Ovary (tissue), 9 donors: ENCODE data around the gene NKAIN2. TPM values are rescaled to one million over a fixed set of nuclear protein-coding genes. Genes with fewer than 3 reads are reported as not detected.

Experiments used
- DNase-seq, 5 donors: peaks; one replicate each; pipeline ENCODE4 v3.0.0-alpha.2; 2019 to 2020
- H3K27ac ChIP-seq, 2 donors: fragments of 200-600 bp; one replicate each; pipeline versions ENCODE4 v1.5.1 to v1.8.0; 2019 to 2022
- H3K27me3 ChIP-seq: fragments of 200-600 bp; one replicate; pipeline ENCODE4 v1.8.0; 2022
- H3K36me3 ChIP-seq: fragments of 200-600 bp; sonication (generic); one replicate; pipeline ENCODE4 v1.5.1; 2019
- H3K4me1 ChIP-seq: one replicate; pipeline ENCODE4 v1.8.1; 2013; ENCODE audit warnings: mild to moderate bottlenecking, moderate library complexity; ENCODE audit not compliant: insufficient read depth
- H3K4me3 ChIP-seq: fragments of 200-600 bp; sonication (generic); one replicate; pipeline ENCODE4 v1.5.1; 2017
- H3K9me3 ChIP-seq, 2 donors: fragments of 200-600 bp in 1 of 2; sonication (generic) in 1 of 2; one replicate each; pipeline versions ENCODE4 v1.5.1 to v1.8.1; 2013 to 2019; ENCODE audit warnings: mild to moderate bottlenecking in 1 of 2, moderate library complexity in 1 of 2
- CTCF ChIP-seq, 3 donors: fragments of 450-650 bp in 2 of 3; fragments of 200-600 bp in 1 of 3; IDR thresholded peaks; one replicate each; pipeline versions ENCODE4 v1.5.1 to v1.8.0; 2016 to 2022; ENCODE audit warnings: antibody characterized with exemption in 3 of 3, mild to moderate bottlenecking in 1 of 3
- EP300 ChIP-seq: sonication (generic); formaldehyde crosslinking; IDR thresholded peaks from one replicate; pipeline ENCODE4 v1.6.1; 2017; ENCODE audit warnings: antibody characterized with exemption
- POLR2A ChIP-seq: fragments of 450-650 bp; IDR thresholded peaks from one replicate; pipeline ENCODE4 v1.6.1; 2017; ENCODE audit warnings: antibody characterized with exemption, mild to moderate bottlenecking, moderate library complexity
- WGBS, 3 donors: extraction: QIAGEN DNeasy Blood & Tissue Kit in 1 of 3; methylation state at CpG; one replicate each; pipeline versions ENCODE4 v1.1.5 to v1.1.7; 2013 to 2017; 5-methylcytosine and 5-hydroxymethylcytosine counted together
- intact Hi-C, 4 donors: fragments of 100-400 bp; cut with DNase I; formaldehyde crosslinking; loops; one replicate each; pipeline versions ENCODE4 v1.11.0 to v1.15.1; 2022 to 2023
- polyA plus RNA-seq, 2 donors: library from polyadenylated mRNA; stranded (reverse); fragments of 200-250 nt in 1 of 2; fragments of 350-450 nt in 1 of 2; fragmentation: Illumina TruSeq in 1 of 2; extraction: RNeasy Lipid Tissue Mini Kit (QIAGEN cat#74804) in 1 of 2; gene quantifications; one replicate each; pipeline ENCODE4 v1.2.3, GENCODE V29; 2013 to 2014
- total RNA-seq, 7 donors: library from RNA; depleted of rRNA in 2 of 7; stranded (reverse); fragments of >200 nt in 2 of 7; fragmentation: NEBNext Ultra II Directional in 3 of 7; extraction: Animal tissue kit (Norgen Biotek cat#: 25700) in 3 of 7; gene quantifications; one replicate each; pipeline versions ENCODE4 v1.1.0 to v1.2.4, GENCODE V29; 2016 to 2023
- donor health status: DM: no; HTN: no; CAD: no; lungs with moderate emphysema.
- donor health status: DM: no; HTN: no; CAD: no.
- donor health status: Bipolar disorder and iron deficiency.
- donor health status: DM: yes; HTN: yes; CAD: no.
- donor health status: DM: no; HTN: no; CAD: no.
- donor health status: DM: yes; HTN: yes; CAD: no.

NKAIN2 gene
- total and polyA plus RNA-seq, 9 donors, result 0.13 to 1.0 (median 0.40) TPM; not detected in 4

GRCh38 chr6:124777863-124778262 is 974.2 kb downstream of the NKAIN2 start:
- 14 to 40% (median 16%) methylated on average over 2 of the region's 2 CpGs for WGBS, 3 donors
- H3K36me3 ChIP-seq, result no peaks in the 10 kb centered on the region
- H3K27me3 ChIP-seq, result no peaks in the 10 kb centered on the region
- no peaks in the 10 kb centered on the region for H3K9me3 ChIP-seq
- H3K4me1 ChIP-seq, result no peaks in the 10 kb centered on the region
- no peak for TF ChIP-seq POLR2A
- intact Hi-C loops, result no loop called here
- no peak overlapping the region for H3K4me3 ChIP-seq
- no peak overlapping the region for H3K27ac ChIP-seq
- DNase-seq, result no peak

GRCh38 chr6:124780623-124781022 is 977.0 kb downstream of the NKAIN2 start:
- no peak for TF ChIP-seq EP300
- no peak for TF ChIP-seq CTCF (IDR thresholded peaks at IDR 0.05)
- no peak for TF ChIP-seq POLR2A

GRCh38 chr6:124783344-124783743 is 979.7 kb downstream of the NKAIN2 start:
- no peaks in the 10 kb centered on the region for H3K9me3 ChIP-seq
- H3K4me1 ChIP-seq, result no peaks in the 10 kb centered on the region
- H3K4me3 ChIP-seq, result no peak overlapping the region
- TF ChIP-seq POLR2A (no peak), CTCF (IDR thresholded peaks at IDR 0.05) (no peak), EP300 (no peak)
- no peak overlapping the region for H3K27ac ChIP-seq
- intact Hi-C loops, result no loop called here
- H3K27me3 ChIP-seq, result no peaks in the 10 kb centered on the region
- H3K36me3 ChIP-seq, result no peaks in the 10 kb centered on the region
- no peak for DNase-seq
- 69 to 89% (median 73%) methylated on average over 1 of the region's 1 CpG for WGBS, 3 donors

More at GRCh38 chr6:124780623-124781022, 977.0 kb downstream of the NKAIN2 start:
- Histone ChIP-seq H3K4me3 (no peak overlapping the region), H3K36me3 (no peaks in the 10 kb centered on the region), H3K9me3 (no peaks in the 10 kb centered on the region), H3K27me3 (no peaks in the 10 kb centered on the region), H3K27ac (no peak overlapping the region), H3K4me1 (no peaks in the 10 kb centered on the region)
- 83 to 92% (median 87%) methylated on average over 5 of the region's 5 CpGs for WGBS, 3 donors
- no peak for DNase-seq
- intact Hi-C loops, result no loop called here

- Histone ChIP-seq H3K36me3 (no peaks in the 10 kb centered on the region), H3K4me3 (no peak overlapping the region), H3K27ac (no peak overlapping the region), H3K4me1 (no peaks in the 10 kb centered on the region), H3K27me3 (no peaks in the 10 kb centered on the region), H3K9me3 (no peaks in the 10 kb centered on the region)
- intact Hi-C loops, result no loop called here
- TF ChIP-seq EP300 (no peak), CTCF (IDR thresholded peaks at IDR 0.05) (no peak), POLR2A (no peak)
- no peak for DNase-seq
- WGBS, 3 donors, result 86 to 89% (median 86%) methylated on average over 2 of the region's 2 CpGs
These were observed 987.5 kb downstream of the NKAIN2 start for GRCh38 chr6:124791156-124791555.

- Histone ChIP-seq H3K9me3 (no peaks in the 10 kb centered on the region), H3K4me3 (no peak overlapping the region), H3K27ac (no peak overlapping the region), H3K4me1 (no peaks in the 10 kb centered on the region), H3K27me3 (no peaks in the 10 kb centered on the region), H3K36me3 (no peaks in the 10 kb centered on the region)
- no peak for TF ChIP-seq EP300
- no peak for TF ChIP-seq CTCF (IDR thresholded peaks at IDR 0.05)
- no peak for TF ChIP-seq POLR2A
- WGBS, 3 donors, result 83 to 86% (median 85%) methylated on average over 2 of the region's 2 CpGs
- intact Hi-C loops, result no loop called here
- DNase-seq, result no peak
These were observed 988.7 kb downstream of the NKAIN2 start for GRCh38 chr6:124792386-124792785.
